Endothelial cell of umbilical vein (primary cell): ENCODE results near the gene GNAT1. TPM values are rescaled to one million over a fixed set of nuclear protein-coding genes. Genes with fewer than 3 reads are reported as not detected.

Source experiments
- BruUV-seq: library from RNA; stranded (reverse); fragments of 400-500 nt; replicated peaks from 2 replicates; lab custom pipeline; 2021; lab: Mats Ljungman, UMichigan
- CTCF ChIA-PET: fragments of 300-600, 350-600 bp; sonication (Branson Sonifier 250); formaldehyde crosslinking; loops from one replicate; lab custom pipeline; 2021; ENCODE audit warnings: antibody characterized with exemption, inconsistent platforms; lab: Charles Lee
- POLR2A ChIA-PET: fragments of 300-600, 350-600 bp; sonication (Branson Sonifier 250); formaldehyde crosslinking; loops from one replicate; lab custom pipeline; 2021; ENCODE audit warnings: antibody characterized with exemption, inconsistent platforms; lab: Charles Lee
- DNase-seq: peaks from one replicate; pipeline ENCODE4 v3.0.0-alpha.2; 2011; ENCODE audit warnings: low read depth, low spot score
- FAIRE-seq: peaks from 2 replicates; lab custom pipeline; 2011; peaks lifted over from hg19 to GRCh38; lab: Jason Lieb, UNC
- H2AFZ ChIP-seq: 2 replicates; pipeline ENCODE4 v1.6.0; 2012; ENCODE audit warnings: low read depth, low read length, control low read depth, inconsistent platforms
- H3K27ac ChIP-seq: 2 replicates; pipeline ENCODE4 v1.5.1; 2011; ENCODE audit warnings: low read depth, mild to moderate bottlenecking, control low read depth, low read length, moderate library complexity; ENCODE audit not compliant: insufficient read depth
- H3K27me3 ChIP-seq, 2 experiments: 2 replicates each; pipeline versions ENCODE4 v1.6.0 to v1.6.1; 2011; ENCODE audit warnings: low read length in 2 of 2, mixed read lengths in 1 of 2; ENCODE audit not compliant: control insufficient read depth in 2 of 2, insufficient read depth in 2 of 2
- H3K36me3 ChIP-seq, 2 experiments: 2 replicates in 1 of 2; 3 replicates in 1 of 2; pipeline ENCODE4 v1.5.1; 2011; ENCODE audit warnings: low read length in 2 of 2, mild to moderate bottlenecking in 1 of 2, moderate library complexity in 1 of 2; ENCODE audit not compliant: control insufficient read depth in 2 of 2, insufficient read depth in 2 of 2; ENCODE audit errors: extremely low read depth in 1 of 2
- H3K4me1 ChIP-seq: 3 replicates; pipeline ENCODE4 v1.5.1; 2011; ENCODE audit warnings: mild to moderate bottlenecking, low read length; ENCODE audit not compliant: control insufficient read depth, insufficient read depth; ENCODE audit errors: extremely low read depth
- H3K4me2 ChIP-seq: 2 replicates; pipeline ENCODE4 v1.6.1; 2011; ENCODE audit warnings: low read length, control low read depth, mixed read lengths; ENCODE audit not compliant: insufficient read depth
- H3K4me3 ChIP-seq, 3 experiments: fragments of 200-600 bp in 1 of 3; sonication (generic), shearing (Covaris generic) in 1 of 3; replicated peaks in 1 of 3; 2 replicates each; pipeline ENCODE4 v1.5.1; 2011 to 2016; ENCODE audit warnings: control low read depth in 3 of 3, low read length in 3 of 3, mild to moderate bottlenecking in 2 of 3, inconsistent platforms in 1 of 3, low read depth in 1 of 3, moderate library complexity in 1 of 3; ENCODE audit not compliant: insufficient read depth in 1 of 3
- H3K79me2 ChIP-seq: 2 replicates; pipeline ENCODE4 v1.6.0; 2012; ENCODE audit warnings: low read length, inconsistent platforms; ENCODE audit not compliant: control insufficient read depth, insufficient read depth
- H3K9ac ChIP-seq: replicated peaks from 2 replicates; pipeline ENCODE3; 2011; ENCODE audit warnings: low read length, control low read depth; ENCODE audit not compliant: insufficient read depth; ENCODE audit errors: extremely low read depth
- H3K9me1 ChIP-seq: replicated peaks from 3 replicates; pipeline ENCODE4 v1.6.0; 2011; ENCODE audit warnings: mild to moderate bottlenecking, low read length; ENCODE audit not compliant: control insufficient read depth, insufficient read depth; ENCODE audit errors: extremely low read depth
- H3K9me3 ChIP-seq: replicated peaks from 2 replicates; pipeline ENCODE4 v1.5.1; 2012; ENCODE audit warnings: low read length, inconsistent platforms; ENCODE audit not compliant: control insufficient read depth, insufficient read depth
- H4K20me1 ChIP-seq: replicated peaks from 2 replicates; pipeline ENCODE3; 2011; ENCODE audit warnings: mild to moderate bottlenecking, low read length; ENCODE audit not compliant: control insufficient read depth, insufficient read depth; ENCODE audit errors: extremely low read depth
- CTCF ChIP-seq, 2 donors: IDR thresholded peaks; 1 replicate in 1 of 2; 2 replicates in 1 of 2; pipeline ENCODE4 v1.5.1; 2011; ENCODE audit warnings: low read length in 2 of 2, mild to moderate bottlenecking in 2 of 2, moderate library complexity in 2 of 2, control low read depth in 1 of 2, inconsistent platforms in 1 of 2, low read depth in 1 of 2; ENCODE audit not compliant: insufficient read depth in 1 of 2; ENCODE audit errors: extremely low read depth in 1 of 2
- EZH2 ChIP-seq: IDR thresholded peaks from 2 replicates; pipeline ENCODE4 v1.6.1; 2012; ENCODE audit warnings: borderline replicate concordance, low read depth, mild to moderate bottlenecking, moderate library complexity, low read length, inconsistent platforms; ENCODE audit not compliant: severe bottlenecking
- FOS ChIP-seq: IDR thresholded peaks from 2 replicates; pipeline ENCODE4 v1.6.1; 2011; ENCODE audit warnings: mild to moderate bottlenecking, low read length, moderate library complexity, borderline replicate concordance; ENCODE audit not compliant: insufficient read depth
- GATA2 ChIP-seq: IDR thresholded peaks from 2 replicates; pipeline ENCODE4 v1.7.0; 2011; ENCODE audit warnings: low read depth, mild to moderate bottlenecking, moderate library complexity, mixed read lengths, low read length; ENCODE audit not compliant: insufficient read length, insufficient read depth
- JUN ChIP-seq: IDR thresholded peaks from 2 replicates; pipeline ENCODE4 v1.6.1; 2011; ENCODE audit warnings: borderline replicate concordance, low read depth; ENCODE audit not compliant: insufficient read length, insufficient read depth
- MAX ChIP-seq: IDR thresholded peaks from 2 replicates; pipeline ENCODE4 v1.6.1; 2011; ENCODE audit not compliant: insufficient read depth, insufficient read length
- MYC ChIP-seq: IDR thresholded peaks from one replicate; pipeline ENCODE4 v1.6.1; 2011; ENCODE audit warnings: mild to moderate bottlenecking, low read depth, low read length
- POLR2A ChIP-seq: IDR thresholded peaks from 2 replicates; pipeline ENCODE4 v1.6.1; 2012; ENCODE audit warnings: low read depth, mild to moderate bottlenecking, control low read depth, low read length
- POLR2AphosphoS5 ChIP-seq: IDR thresholded peaks from 2 replicates; pipeline ENCODE4 v1.6.1; 2012; ENCODE audit warnings: low read depth, mild to moderate bottlenecking, control low read depth, low read length, moderate library complexity; ENCODE audit not compliant: insufficient read depth
- dilution Hi-C: fragments of 300-500 bp; cut with MboI; formaldehyde crosslinking; loops from one replicate; pipeline ENCODE4 v1.15.0; 2019; ENCODE audit warnings: low sequenced_read_pairs; ENCODE audit not compliant: extremely low pct_ligation_motif_present
- intact Hi-C: fragments of 100-400 bp; cut with micrococcal nuclease; formaldehyde crosslinking; loops from one replicate; pipeline ENCODE4 v1.10.0; 2022
- polyA plus RNA-seq, 4 experiments: library from polyadenylated mRNA; depleted of rRNA in 3 of 4; stranded (reverse) in 3 of 4; unstranded in 1 of 4; fragments of >200 nt; gene quantifications; 2 replicates each; pipeline versions ENCODE4 v1.2.1 to v1.2.3, GENCODE V29; 2011 to 2012; ENCODE audit warnings: missing spikeins in 1 of 4
- total RNA-seq: library from RNA; stranded (reverse); gene quantifications from 2 replicates; pipeline ENCODE4 v1.2.3, GENCODE V29; 2021

Gene GNAT1
- total and polyA plus RNA-seq, 2 donors (not counting 3 experiments of a cell fraction or from before 2014, with no cell fraction given), result 0.77 TPM; not detected in 1

GRCh38 chr3:50201573-50202315 lies 10.3 kb downstream of the GNAT1 start:
- Histone ChIP-seq H4K20me1 (no peaks in the 10 kb centered on the region), H3K4me3 (no peak overlapping the region), H3K27me3 (peaks cover 17 to 18% of the 10 kb centered on the region in 2 experiments), H3K4me2 (no peak overlapping the region), H3K9ac (no peak overlapping the region), H3K79me2 (no peaks in the 10 kb centered on the region), H3K27ac (no peak overlapping the region), H3K36me3 (no peaks in the 10 kb centered on the region), H3K4me1 (peaks cover 3% of the 10 kb centered on the region), H2AFZ (no peak overlapping the region), H3K9me3 (no peaks in the 10 kb centered on the region), H3K9me1 (no peaks in the 10 kb centered on the region)
- intact Hi-C loops, result no loop called here
- TF ChIP-seq FOS (no peak), CTCF (IDR thresholded peaks at IDR 0.05; ENCODE audit: extremely low read depth in 1 of 2, insufficient read depth in 1 of 2, low read depth in 1 of 2, low read length in 2 of 2) (no peak), JUN (no peak), MAX (no peak), EZH2 (no peak), POLR2A (no peak), GATA2 (no peak), MYC (no peak), POLR2AphosphoS5 (no peak)
- CTCF ChIA-PET, result interaction anchor here (0.6 to 4.8 kb wide), 8 partner anchors 7 to 79 kb away, joined by 3 to 43 read pairs (median 6); no protein-coding TSS in a partner anchor
- no TSS peak for BruUV-seq
- FAIRE-seq (no peak), DNase-seq (no peak)
- dilution Hi-C loops, result no loop called here
- POLR2A ChIA-PET, result interaction anchor here (0.6 kb wide), 1 partner anchor 90 kb away, joined by 4 read pairs; no protein-coding TSS in a partner anchor
